Spinal cord (tissue), 10 donors: Measurements from ENCODE around the gene LMO2. TPM values are rescaled to one million over a fixed set of nuclear protein-coding genes. Genes with fewer than 3 reads are reported as not detected.
A peak's percentile ranks its signal among the peaks of the same experiment; 100 is the strongest.
"Not testable (repeated sequence)": the region's sequence is repeated elsewhere in the genome, so short reads cannot be mapped to it uniquely, and the experiment has no call there.

Source experiments
- DNase-seq, 6 donors: peaks; one replicate each; pipeline versions ENCODE4 v3.0.0 to v3.0.0-alpha.2; 2013 to 2015; ENCODE audit warnings: low spot score in 6 of 6, low read depth in 4 of 6
- H3K27ac ChIP-seq: one replicate; pipeline ENCODE4 v1.5.1; 2013; ENCODE audit warnings: low read depth, low read length, control low read depth
- H3K27me3 ChIP-seq: one replicate; pipeline ENCODE4 v1.6.1; 2013; ENCODE audit warnings: low read length; ENCODE audit not compliant: control insufficient read depth, insufficient read depth
- H3K36me3 ChIP-seq: one replicate; pipeline ENCODE4 v1.6.1; 2013; ENCODE audit warnings: low read length; ENCODE audit not compliant: control insufficient read depth, insufficient read depth
- H3K4me1 ChIP-seq: one replicate; pipeline ENCODE4 v1.6.1; 2013; ENCODE audit warnings: low read length; ENCODE audit not compliant: control insufficient read depth, insufficient read depth
- H3K4me3 ChIP-seq: one replicate; pipeline ENCODE4 v1.5.1; 2013; ENCODE audit warnings: low read depth, low read length, control low read depth
- H3K9me3 ChIP-seq: one replicate; pipeline ENCODE4 v1.6.1; 2013; ENCODE audit warnings: low read length; ENCODE audit not compliant: control insufficient read depth, insufficient read depth
- WGBS: methylation state at CpG from one replicate; pipeline ENCODE4 v1.1.5; 2013; ENCODE audit warnings: missing lambda C conversion rate; ENCODE audit not compliant: insufficient coverage; 5-methylcytosine and 5-hydroxymethylcytosine counted together
- polyA plus RNA-seq, 2 donors: library from polyadenylated mRNA; unstranded; fragments of 120-200 nt; gene quantifications; one replicate each; pipeline ENCODE4 v1.2.1, GENCODE V29; 2013; ENCODE audit not compliant: insufficient read length in 2 of 2
- total RNA-seq, 2 donors: library from RNA; depleted of rRNA in 1 of 2; stranded (reverse); fragments of 120-200 nt in 1 of 2; fragments of >200 nt in 1 of 2; gene quantifications; one replicate each; pipeline versions ENCODE4 v1.2.3 to v1.2.4, GENCODE V29; 2013 to 2014
- donor health status: healthy.

LMO2 gene
- total and polyA plus RNA-seq, 4 donors: 22.3 to 72.7 (median 56.2) TPM

DNA sequence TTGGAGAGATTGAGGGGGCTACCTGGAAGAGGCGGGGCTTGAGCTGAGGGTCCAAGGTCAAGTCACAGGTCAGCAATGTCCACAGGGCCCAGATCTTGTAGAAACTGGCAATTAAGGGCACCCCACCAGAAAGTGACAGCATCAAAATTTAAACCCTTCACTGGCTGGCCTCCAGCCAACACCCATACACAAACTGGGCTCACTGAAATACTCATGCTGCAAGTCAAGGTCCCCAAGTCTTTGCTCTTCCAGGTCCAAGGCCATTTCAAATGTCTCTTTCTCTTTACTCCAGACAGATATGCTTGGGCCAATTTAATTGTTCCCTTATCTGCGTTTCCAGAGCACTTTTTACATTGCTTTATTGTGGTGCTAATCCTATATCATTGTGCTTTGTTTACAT, 36.4 kb downstream of the LMO2 start:
- Histone ChIP-seq H3K36me3 (peaks cover 2% of the 10 kb centered on the region), H3K9me3 (no peaks in the 10 kb centered on the region), H3K27me3 (peaks cover 9% of the 10 kb centered on the region), H3K27ac (no peak overlapping the region), H3K4me1 (peaks cover 10% of the 10 kb centered on the region), H3K4me3 (no peak overlapping the region)
- DNase-seq: no peak
- WGBS: 100% methylated on average over 1 of the region's 2 CpGs

GRCh38 chr11:33848717-33849390, 43.0 kb downstream of the LMO2 start:
- no peaks in the 10 kb centered on the region for H3K4me1 ChIP-seq
- DNase-seq: no peak
- peaks cover 2% of the 10 kb centered on the region for H3K36me3 ChIP-seq
- H3K27ac ChIP-seq: no peak overlapping the region
- H3K27me3 ChIP-seq: no peaks in the 10 kb centered on the region
- WGBS: 98% methylated on average over 4 of the region's 6 CpGs
- no peak overlapping the region for H3K4me3 ChIP-seq
- H3K9me3 ChIP-seq: no peaks in the 10 kb centered on the region

- Histone ChIP-seq H3K27ac (no peak overlapping the region), H3K36me3 (peaks cover under 1% of the 10 kb centered on the region), H3K4me1 (peaks cover 3% of the 10 kb centered on the region), H3K4me3 (no peak overlapping the region), H3K27me3 (no peaks in the 10 kb centered on the region), H3K9me3 (no peaks in the 10 kb centered on the region)
- no peak for DNase-seq
- whole genome bisulfite sequencing: no CpG with 5 or more reads among the region's 1 CpG
Measured at GRCh38 chr11:33847251-33847650, 44.6 kb downstream of the LMO2 start.

DNA sequence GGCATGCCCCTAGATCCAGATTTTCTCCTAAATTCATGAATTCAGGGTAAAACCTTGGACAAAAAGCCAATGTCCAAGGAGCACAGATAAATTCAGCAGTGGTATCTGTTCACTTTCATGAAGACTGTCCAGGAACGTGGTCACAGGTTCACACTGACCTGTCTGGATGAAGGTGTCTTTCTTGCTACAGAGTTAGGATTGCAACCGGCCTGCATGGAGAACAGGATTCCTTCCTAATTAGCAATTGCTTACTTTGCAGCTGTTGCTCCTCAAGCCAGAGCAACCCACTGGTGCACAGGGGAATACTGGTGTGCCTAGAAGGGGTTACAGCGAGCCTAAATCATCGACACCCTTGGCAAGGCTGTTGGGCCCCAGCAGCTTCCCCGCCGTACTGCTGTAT, 47.6 kb downstream of the LMO2 start:
- 72% methylated on average over 3 of the region's 6 CpGs for WGBS
- Histone ChIP-seq H3K27ac (no peak overlapping the region), H3K4me1 (peaks cover 5% of the 10 kb centered on the region), H3K9me3 (no peaks in the 10 kb centered on the region), H3K27me3 (no peaks in the 10 kb centered on the region), H3K4me3 (no peak overlapping the region), H3K36me3 (no peaks in the 10 kb centered on the region)
- no peak for DNase-seq

DNA sequence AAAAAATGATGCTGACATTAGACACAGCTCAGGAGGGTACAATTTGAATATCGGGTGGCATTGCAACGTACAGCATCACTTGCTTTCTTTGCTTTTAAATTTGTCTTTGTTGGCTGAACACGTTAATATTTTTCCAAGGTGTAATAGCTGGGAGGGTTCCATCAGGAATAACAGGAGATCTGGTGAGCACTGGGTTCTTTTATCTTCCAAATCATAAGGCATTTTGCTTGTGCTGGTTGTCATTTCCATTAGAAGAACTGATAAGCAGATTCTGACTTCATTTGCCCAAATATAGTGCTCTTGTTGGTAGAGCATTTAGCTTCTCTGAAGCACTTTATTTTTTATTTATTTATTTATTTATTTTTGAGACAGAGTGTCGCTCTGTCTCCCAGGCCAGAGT, 48.9 kb downstream of the LMO2 start:
- Histone ChIP-seq H3K4me3 (no peak overlapping the region), H3K36me3 (no peaks in the 10 kb centered on the region), H3K27ac (no peak overlapping the region), H3K27me3 (no peaks in the 10 kb centered on the region), H3K9me3 (no peaks in the 10 kb centered on the region), H3K4me1 (peaks cover 5% of the 10 kb centered on the region)
- DNase-seq: no peak
- WGBS: 37% methylated on average over 2 of the region's 4 CpGs

DNA sequence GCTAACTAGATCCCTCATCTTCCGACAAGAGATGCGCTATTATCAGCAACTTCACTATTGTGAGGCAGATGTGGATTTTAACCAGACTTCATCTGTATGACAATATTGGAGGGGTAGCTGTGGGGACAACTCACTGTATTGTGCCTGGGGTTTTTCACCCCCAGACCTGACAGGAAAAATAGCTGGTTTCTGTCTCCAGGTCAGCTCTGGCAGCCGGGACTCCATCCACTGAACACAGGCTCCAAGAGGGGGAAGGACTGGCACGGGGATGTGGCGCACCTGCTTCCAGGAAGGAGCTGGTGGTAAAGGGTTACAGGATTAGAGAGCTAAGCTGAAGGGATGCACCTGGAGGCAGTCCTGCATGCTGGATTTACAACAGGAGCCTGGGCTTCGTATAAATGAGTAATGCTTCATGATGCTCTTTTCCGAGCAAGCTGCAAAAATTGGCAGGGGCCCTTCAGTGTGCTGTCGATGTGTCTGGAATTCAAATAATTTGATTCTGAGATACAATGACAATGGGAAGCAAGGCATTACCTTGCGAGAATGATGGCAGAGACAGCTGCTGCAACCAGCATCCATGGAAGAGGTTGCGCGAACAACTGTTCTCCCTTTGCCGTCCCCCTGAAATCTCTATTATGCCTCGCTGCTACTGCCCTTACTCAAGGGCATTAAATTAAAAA, 49.5 kb downstream of the LMO2 start:
- Histone ChIP-seq H3K27me3 (no peaks in the 10 kb centered on the region), H3K36me3 (no peaks in the 10 kb centered on the region), H3K9me3 (no peaks in the 10 kb centered on the region), H3K4me1 (peaks cover 5% of the 10 kb centered on the region), H3K27ac (no peak overlapping the region), H3K4me3 (no peak overlapping the region)
- peak in 2 of 6 donors; percentile 26 to 82 for DNase-seq
- 44% methylated on average over 6 of the region's 13 CpGs for WGBS

DNA sequence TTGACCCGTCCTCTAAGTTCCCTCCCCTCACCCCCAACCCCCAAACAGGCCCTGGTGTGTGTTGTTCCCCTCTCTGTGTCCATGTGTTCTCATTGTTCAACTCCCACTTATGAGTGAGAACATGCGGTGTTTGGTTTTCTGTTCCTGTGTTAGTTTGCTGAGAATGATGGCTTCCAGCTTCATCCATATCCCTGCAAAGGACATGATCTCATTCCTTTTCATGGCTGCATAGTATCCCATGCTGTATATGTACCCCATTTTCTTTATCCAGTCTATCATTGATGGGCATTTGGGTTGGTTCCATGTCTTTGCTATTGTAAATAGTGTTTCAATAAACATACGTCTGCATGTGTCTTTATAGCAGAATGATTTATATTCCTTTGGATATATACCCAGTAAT, 53.6 kb downstream of the LMO2 start:
- not testable (repeated sequence) for H3K36me3 ChIP-seq, H3K27ac ChIP-seq, H3K27me3 ChIP-seq, H3K9me3 ChIP-seq, DNase-seq, H3K4me3 ChIP-seq, H3K4me1 ChIP-seq
- no CpG with 5 or more reads among the region's 3 CpGs for WGBS

DNA sequence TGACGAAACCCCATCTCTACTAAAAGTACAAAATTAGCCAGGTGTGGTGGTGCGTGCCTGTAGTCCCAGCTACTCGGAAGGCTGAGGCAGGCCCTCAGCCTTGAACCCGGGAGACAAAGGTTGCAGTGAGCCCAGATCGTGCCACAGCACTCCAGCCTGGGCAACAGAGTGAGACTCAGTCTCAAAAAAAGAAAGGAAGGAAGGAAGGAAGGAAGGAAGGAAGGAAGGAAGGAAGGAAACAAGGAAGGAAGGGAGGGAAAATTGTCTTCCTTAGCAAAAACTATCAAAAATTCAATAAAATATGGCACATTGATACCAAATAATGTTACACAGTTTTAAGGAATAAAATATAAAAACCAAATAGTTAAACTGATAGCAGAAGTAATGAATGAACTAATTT, 54.5 kb downstream of the LMO2 start:
- not testable (repeated sequence) for H3K36me3 ChIP-seq, DNase-seq, H3K4me1 ChIP-seq, H3K4me3 ChIP-seq, H3K27ac ChIP-seq, H3K9me3 ChIP-seq, H3K27me3 ChIP-seq
- WGBS: 93% methylated on average over 3 of the region's 5 CpGs

- Histone ChIP-seq H3K27me3 (no peaks in the 10 kb centered on the region), H3K27ac (no peak overlapping the region), H3K36me3 (no peaks in the 10 kb centered on the region), H3K4me1 (no peaks in the 10 kb centered on the region), H3K9me3 (no peaks in the 10 kb centered on the region), H3K4me3 (no peak overlapping the region)
- WGBS: no CpG with 5 or more reads among the region's 5 CpGs
- peak in 2 of 6 donors; percentile 32 to 69 for DNase-seq
Measured at GRCh38 chr11:33835143-33835878, 56.6 kb downstream of the LMO2 start.
